ENCODE results near the gene THSD4.

THSD4 gene

DNA sequence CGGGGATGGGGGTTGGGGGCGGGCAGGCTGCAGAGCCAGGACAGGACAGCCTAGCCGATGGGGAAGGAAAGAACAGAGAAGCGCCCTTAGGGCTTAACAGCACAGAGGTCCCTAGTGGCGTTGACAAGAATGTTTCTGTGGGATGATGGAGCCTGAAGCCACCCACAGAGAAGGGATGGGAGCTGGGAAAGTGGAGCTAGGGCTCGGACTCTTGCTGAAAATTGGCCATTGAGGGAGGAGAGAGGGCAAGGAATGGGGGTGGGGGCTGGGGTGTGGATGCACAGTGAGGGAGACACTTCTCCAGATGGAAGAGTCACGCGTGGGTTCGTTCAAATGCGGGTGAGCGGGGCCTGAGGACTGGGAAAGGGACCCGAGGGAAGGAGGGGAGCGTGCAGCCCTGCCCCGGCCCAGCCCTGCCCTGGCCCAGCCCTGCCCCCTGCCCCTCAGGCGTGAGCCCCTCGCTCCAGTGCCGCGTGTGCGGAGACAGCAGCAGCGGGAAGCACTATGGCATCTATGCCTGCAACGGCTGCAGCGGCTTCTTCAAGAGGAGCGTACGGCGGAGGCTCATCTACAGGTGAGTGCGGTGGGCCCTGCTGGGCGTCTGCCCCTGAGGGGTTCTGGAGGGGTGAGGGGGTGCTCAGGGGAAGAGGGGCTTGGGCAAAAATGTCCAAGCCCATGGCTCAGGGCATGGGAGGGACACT, 695.9 kb downstream of the THSD4 start:
- DNase-seq (ENCODE audit: low read depth): no peak

DNA sequence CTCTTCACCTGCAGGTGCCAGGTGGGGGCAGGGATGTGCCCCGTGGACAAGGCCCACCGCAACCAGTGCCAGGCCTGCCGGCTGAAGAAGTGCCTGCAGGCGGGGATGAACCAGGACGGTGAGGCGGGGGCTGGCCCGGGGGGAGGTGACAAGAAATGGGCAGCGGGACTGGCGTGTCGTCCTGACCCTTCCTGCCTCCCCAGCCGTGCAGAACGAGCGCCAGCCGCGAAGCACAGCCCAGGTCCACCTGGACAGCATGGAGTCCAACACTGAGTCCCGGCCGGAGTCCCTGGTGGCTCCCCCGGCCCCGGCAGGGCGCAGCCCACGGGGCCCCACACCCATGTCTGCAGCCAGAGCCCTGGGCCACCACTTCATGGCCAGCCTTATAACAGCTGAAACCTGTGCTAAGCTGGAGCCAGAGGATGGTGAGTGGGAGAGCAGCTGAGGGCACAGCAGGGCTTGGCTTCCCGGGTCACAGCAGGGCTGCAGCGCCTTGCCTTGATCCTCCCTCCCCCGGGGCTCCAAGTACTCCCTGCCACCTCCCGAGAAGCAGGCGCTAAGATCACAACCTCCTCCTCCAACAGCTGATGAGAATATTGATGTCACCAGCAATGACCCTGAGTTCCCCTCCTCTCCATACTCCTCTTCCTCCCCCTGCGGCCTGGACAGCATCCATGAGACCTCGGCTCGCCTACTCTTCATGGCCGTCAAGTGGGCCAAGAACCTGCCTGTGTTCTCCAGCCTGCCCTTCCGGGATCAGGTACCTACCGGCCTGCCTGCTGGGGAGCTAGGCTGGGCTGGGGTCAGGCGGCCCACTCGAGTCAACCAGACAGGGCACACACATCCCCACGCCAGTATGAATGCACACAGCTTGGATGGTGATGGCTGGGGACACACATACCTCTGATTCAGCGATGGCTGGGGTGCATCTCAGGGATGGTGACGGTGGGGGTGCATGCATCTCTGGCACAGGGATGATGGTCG, 696.8 kb downstream of the THSD4 start:
- DNase-seq (ENCODE audit: low read depth): no peak

DNA sequence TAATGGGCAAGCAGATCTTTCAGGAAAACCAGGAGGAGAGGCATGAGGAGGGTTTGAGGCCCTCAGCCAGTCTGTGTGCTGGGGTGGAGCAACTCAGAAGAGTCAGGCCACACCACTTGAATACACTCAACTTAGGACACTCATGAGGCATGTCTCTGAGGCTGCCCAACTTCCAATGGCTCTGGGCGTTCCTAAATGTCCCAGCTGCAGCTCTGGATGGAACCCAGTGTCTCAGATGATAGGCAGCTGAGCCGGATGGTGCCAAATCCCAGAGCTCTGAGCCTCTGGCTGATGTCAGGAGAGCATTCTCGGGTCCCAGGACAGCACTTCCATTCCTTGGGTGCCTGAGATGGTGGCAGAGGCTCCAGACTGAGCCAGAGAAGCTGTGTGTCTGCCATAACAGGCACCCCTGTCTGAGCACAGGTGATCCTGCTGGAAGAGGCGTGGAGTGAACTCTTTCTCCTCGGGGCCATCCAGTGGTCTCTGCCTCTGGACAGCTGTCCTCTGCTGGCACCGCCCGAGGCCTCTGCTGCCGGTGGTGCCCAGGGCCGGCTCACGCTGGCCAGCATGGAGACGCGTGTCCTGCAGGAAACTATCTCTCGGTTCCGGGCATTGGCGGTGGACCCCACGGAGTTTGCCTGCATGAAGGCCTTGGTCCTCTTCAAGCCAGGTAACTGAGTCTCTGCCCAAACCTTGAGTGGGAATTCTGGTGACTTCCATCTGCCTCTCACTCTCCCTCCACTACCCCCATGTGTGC, 697.9 kb downstream of the THSD4 start:
- no peak for DNase-seq (ENCODE audit: low read depth)

DNA sequence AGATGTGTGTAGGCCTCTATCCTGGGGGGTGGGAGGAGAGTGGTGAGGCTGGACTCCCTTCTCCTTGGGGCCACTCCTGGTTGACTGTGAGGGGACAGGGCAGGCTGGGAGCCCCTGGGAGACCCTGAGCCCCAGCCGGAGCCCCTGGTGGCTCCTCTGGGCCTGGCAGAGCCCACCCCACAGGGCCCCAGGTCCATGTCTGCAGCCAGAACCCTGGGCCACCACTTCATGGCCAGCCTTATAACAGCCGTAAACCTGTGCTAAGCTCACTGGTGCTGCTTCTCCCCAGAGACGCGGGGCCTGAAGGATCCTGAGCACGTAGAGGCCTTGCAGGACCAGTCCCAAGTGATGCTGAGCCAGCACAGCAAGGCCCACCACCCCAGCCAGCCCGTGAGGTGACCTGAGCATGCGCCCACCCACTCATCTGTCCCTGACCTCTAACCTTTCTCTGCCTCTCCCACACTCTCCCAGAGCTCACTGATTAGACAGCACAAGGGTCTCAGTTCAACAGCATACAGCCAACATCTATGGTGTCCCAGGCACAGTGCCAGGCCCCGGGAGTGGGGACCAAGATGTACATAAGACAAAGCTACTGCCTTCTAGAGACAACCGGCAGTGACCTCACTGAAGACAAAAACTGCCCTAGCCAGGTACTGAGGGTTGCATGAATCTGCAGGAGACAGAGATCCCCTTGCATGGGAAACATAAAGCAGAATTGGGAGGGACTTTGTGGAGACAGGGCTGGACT, 698.6 kb downstream of the THSD4 start:
- DNase-seq (ENCODE audit: low read depth): no peak

DNA sequence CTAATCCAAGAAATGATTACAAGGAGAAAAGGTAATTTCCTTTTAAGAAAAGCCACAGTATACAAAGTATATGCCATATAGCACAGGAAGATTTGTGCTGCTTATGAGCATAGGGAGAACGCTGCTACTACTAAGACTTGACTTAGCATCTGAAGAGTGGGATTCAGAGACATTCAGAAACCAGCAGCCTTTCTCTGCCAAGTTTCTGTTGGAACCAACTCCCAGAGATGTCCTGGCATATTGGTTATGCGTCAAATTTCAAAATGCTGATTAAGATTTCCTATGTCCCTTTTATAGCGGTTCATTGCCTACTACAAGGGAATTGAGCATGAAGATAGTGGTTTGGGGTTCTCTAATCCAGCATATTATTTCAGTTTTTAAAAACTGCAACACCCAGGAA, 700.0 kb downstream of the THSD4 start:
- no peak for DNase-seq (ENCODE audit: low read depth)

DNA sequence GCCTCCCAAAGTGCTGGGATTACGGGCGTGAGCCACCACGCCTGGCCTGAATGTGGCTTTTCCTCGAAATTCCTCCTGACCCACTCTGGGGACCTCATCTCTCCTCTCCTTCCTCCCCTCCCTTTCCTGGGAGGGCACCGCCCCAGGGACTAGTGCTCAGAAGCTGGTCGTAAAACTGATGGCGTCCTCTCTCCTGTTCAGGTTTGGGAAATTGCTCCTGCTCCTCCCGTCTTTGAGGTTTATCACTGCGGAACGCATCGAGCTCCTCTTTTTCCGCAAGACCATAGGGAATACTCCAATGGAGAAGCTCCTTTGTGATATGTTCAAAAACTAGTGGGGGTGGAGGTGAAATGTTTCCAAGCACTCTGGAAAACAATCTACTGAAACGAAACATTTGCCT, 702.1 kb downstream of the THSD4 start:
- DNase-seq (ENCODE audit: low read depth): no peak

DNA sequence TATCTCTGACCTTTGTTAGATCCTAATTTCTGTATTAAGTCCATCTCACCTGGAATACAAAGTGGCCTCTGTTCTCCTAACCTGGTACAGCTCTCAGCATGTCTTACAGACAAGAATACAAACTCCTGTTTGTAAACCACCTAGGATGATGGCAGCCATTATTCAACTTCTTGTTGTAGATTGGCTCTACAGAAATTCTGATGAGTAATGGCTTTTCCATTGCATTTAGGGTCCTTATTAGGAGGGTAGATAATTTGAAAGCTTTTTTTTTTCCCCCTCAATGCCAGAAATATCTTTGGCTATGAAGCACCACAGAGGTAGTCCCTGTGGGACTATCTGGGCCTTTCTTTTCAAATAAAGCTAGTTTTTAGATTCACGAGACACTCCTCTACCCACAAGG, 704.9 kb downstream of the THSD4 start:
- DNase-seq (ENCODE audit: low read depth): no peak

DNA sequence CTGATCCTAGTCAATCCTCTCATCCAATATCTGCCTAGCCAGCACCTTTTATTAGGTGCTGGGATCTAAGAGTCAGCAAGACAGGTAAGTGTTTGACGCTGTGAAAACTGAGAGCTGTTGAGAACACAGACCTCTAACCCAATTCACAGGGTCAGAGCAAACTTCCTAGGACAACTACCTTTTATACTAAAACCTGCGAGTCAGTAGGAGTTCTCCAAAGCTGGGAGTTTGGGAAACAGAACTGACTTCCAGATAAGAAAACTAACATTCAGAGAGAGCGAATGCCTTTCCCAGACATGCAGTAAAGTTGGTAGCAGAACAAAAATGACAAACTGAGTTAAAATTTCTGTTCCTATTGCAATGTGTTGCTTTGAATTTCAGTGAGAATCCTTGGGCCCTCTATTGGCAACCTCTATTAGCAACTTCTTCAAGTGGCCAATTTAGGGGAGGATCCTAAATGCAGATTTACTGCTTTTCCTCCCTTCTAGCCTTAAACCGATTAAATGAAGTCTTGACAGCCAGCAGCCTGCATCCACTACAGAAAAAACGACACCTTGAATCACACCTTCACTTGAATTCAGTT, 706.4 kb downstream of the THSD4 start:
- no peak for DNase-seq (ENCODE audit: low read depth)

DNA sequence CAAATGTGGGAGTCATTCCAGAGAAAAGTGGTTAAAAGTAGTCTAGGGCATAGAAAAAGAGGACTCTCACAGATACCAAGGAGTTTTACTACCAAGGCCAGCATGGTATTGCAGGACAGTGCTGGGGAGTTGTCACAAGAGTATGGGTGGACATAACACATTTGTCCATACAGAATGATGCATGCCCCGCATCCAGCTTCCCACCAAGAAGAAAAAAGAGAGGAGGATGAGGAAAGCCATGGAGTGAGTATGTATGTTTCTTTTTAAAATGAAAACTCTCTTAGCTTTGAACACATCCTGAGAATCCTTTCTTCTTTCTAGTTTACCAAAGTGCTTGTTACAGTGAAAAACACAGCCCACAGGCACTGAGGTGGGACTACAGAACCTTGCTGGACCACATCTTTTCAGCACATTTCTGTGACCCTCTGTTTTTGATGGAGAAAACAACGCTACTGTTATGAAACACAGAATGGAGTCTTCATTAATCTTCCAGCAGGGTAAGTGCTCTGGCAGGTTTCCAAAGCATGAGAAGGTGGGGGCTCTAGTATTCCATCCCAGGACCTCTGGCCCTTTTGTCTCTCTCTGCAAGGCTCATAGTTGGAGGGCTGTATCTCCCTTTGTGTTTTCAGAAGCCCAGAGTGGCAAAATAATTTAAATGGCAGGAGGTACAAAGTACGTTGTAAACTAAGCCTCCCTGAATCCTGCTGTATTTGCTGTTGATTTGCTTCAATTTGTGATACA, 707.8 kb downstream of the THSD4 start:
- no peak for DNase-seq (ENCODE audit: low read depth)

DNA sequence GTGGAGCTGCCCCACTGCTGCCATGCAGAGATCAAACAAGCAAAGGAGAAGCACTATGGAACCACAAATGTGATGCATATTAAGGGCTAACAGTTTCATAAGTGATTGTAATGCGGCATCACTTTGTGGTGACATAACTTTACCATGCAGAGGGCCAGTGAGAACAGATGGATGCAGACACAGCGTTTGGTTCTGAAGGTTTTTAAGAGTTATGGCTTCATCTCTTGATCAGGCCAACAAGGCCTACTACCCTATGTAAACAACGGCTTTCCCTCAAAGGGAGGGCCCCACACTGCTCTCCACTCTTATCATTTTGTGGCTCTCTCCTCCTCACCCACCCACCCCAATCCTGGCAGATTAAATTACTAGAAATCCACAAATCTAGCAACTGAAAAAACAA, 708.5 kb downstream of the THSD4 start:
- DNase-seq (ENCODE audit: low read depth): no peak

DNA sequence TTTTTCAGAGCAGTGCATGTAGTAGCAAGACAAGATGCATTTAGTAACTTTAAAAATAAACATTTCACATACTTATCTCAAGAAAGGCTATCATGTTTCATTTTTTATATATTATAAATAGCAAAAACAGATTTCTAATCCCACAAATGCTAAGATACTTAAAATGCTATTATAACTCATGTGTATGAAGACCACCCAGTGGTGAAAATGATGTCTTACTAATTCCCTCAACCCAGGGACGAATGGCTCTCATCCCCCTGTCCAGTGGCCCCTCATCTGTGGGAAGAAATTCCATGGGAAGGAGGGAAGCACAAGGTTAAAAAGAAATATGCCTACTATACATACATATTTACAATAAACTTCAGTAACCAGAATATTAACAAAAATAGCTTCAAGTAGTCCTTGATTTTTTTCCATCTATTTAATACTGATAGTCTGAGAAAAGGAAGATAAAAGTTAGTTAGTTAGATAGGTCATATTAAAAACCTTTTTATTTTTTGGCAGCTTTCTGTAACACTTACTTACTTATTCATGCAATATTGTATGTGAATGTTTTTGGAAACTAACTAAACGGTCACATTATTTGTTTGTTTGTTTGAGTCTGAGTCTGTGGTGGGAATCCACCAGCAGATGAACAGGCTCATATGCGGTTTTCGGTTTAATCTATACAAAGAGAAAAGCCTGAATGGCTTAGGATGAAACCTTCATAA, 709.9 kb downstream of the THSD4 start:
- DNase-seq (ENCODE audit: low read depth): no peak

DNA sequence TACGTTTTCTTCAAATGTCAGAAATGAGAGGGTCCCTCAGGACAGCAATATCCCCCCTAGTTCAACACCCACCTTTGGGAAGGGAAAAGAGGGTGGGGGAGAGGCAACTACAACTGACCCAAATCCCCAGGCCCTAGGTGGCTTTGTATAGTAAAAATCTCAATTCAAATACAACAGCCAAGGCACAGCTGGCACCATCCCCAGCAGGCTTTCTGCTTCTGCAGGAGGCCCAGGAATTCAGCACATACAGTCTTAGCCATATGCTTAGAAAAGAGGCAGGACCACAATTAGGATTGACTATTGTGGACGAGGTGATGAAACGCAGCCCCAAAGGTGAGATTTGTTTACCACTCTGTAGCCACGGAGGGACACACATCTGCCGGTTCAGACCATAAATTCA, 710.9 kb downstream of the THSD4 start:
- DNase-seq (ENCODE audit: low read depth): no peak

DNA sequence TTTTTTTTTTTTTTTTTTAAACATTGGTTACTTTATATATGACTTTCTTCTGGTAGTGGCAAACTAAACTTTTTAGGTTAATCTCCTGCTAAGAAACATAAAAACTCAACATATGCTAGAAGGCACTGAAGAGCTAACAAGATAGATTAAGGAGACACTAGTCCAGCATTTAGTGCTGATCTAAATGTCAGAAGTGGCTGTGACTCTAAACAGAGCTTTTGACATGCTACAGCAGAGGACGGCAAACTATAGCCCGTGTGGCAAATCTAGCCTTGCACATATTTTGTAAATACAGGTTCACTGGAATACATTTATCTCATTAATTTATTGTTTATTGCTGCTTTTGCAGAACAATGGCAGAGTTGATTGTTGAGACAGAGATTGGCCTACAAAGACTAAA, 715.7 kb downstream of the THSD4 start:
- no peak for DNase-seq (ENCODE audit: low read depth)

All from CMK (cell line).